RWPE1 (cell line): ENCODE data around the gene TYW1.
"Not testable (repeated sequence)": the region's sequence is repeated elsewhere in the genome, so short reads cannot be mapped to it uniquely, and the experiment has no call there.

ENCODE experiments used
- CTCF ChIA-PET: fragments of 350-600 bp; sonication (Branson Sonifier 250); formaldehyde crosslinking; extraction: SDS; loops from one replicate; lab custom pipeline; 2021; lab: Yijun Ruan, JAX
- POLR2A ChIA-PET: fragments of 400-600 bp; formaldehyde crosslinking; extraction: SDS; loops from one replicate; lab custom pipeline; 2020; ENCODE audit warnings: antibody characterized with exemption; ENCODE audit not compliant: low non-redundant PET; lab: Yijun Ruan, JAX
- DNase-seq: peaks from one replicate; pipeline ENCODE4 v3.0.0; 2012; ENCODE audit warnings: low spot score
- H3K27ac ChIP-seq: fragments of 450-650 bp; 2 replicates; pipeline ENCODE4 v1.5.1; 2017
- CTCF ChIP-seq: fragments of 450-650 bp; conservative IDR thresholded peaks from 2 replicates; pipeline ENCODE4 v1.5.1; 2017; ENCODE audit warnings: low read depth, mild to moderate bottlenecking

The TYW1 gene

GRCh38 chr7:67056683-67057082 lies 60.0 kb downstream of the TYW1 start:
- TF ChIP-seq CTCF: no peak
- ChIA-PET POLR2A (no interaction called here), CTCF (no interaction called here)
- no peak overlapping the region for H3K27ac ChIP-seq
- DNase-seq: no peak

GRCh38 chr7:67061321-67061720 lies 64.7 kb downstream of the TYW1 start:
- DNase-seq, CTCF ChIA-PET, H3K27ac ChIP-seq, POLR2A ChIA-PET: not testable (repeated sequence)

GRCh38 chr7:67062802-67063201 lies 66.2 kb downstream of the TYW1 start:
- H3K27ac ChIP-seq, POLR2A ChIA-PET, CTCF ChIA-PET: not testable (repeated sequence)
- DNase-seq: peak; percentile 7

DNA sequence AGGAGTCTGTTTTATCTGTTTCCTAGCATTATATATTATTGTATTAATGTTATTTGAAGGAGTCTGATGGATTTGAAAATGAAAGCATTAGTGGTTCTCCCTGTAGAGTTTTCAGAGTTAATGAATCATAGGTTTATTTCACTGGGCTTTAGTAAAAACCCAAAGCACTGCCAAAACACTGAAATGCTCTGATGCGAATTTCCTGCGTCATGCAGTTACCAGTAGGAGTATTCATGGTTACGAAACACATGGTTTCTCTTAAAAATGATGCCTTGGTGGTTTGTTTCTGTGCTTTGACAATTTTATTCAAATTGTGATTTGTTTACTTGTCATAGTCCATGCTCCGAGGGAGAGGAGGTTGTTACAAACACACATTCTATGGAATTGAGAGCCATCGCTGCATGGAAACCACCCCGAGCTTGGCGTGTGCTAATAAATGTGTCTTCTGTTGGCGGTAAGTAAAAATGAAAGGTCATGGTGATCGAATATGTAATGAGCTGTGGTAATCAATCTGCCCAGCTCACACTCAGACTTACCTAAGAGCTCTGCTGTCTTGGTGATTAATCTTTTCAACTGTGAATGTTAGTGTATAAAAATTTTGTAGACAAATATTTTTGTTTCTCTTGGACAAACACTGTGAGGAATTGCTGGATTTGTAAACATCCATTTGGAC lies 70.5 kb downstream of the TYW1 start:
- POLR2A ChIA-PET, CTCF ChIA-PET, DNase-seq, H3K27ac ChIP-seq: not testable (repeated sequence)

GRCh38 chr7:67076120-67076519 lies 79.5 kb downstream of the TYW1 start:
- DNase-seq, POLR2A ChIA-PET, H3K27ac ChIP-seq, CTCF ChIA-PET: not testable (repeated sequence)

GRCh38 chr7:67082880-67083279 lies 86.2 kb downstream of the TYW1 start:
- CTCF ChIA-PET, H3K27ac ChIP-seq, DNase-seq, POLR2A ChIA-PET: not testable (repeated sequence)

- H3K27ac ChIP-seq, CTCF ChIA-PET, POLR2A ChIA-PET, DNase-seq: not testable (repeated sequence)
Observed at GRCh38 chr7:67089261-67089660, 92.6 kb downstream of the TYW1 start.

DNA sequence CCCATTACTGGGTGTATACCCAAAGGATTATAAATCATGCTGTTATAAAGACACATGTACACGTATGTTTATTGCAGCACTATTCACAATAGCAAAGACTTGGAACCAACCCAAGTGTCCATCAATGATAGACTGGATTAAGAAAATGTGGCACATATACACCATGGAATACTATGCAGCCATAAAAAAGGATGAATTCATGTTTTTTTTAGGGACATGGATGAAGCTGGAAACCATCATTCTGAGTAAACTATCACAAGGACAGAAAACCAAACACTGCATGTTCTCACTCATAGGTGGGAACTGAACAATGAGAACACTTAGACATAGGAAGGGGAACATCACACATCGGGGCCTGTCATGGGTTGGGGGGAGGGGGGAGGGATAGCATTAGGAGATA lies 94.4 kb downstream of the TYW1 start:
- POLR2A ChIA-PET, H3K27ac ChIP-seq, CTCF ChIA-PET, DNase-seq: not testable (repeated sequence)

- POLR2A ChIA-PET, H3K27ac ChIP-seq, CTCF ChIA-PET, DNase-seq: not testable (repeated sequence)
Observed at GRCh38 chr7:67098031-67098430, 101.4 kb downstream of the TYW1 start.

DNA sequence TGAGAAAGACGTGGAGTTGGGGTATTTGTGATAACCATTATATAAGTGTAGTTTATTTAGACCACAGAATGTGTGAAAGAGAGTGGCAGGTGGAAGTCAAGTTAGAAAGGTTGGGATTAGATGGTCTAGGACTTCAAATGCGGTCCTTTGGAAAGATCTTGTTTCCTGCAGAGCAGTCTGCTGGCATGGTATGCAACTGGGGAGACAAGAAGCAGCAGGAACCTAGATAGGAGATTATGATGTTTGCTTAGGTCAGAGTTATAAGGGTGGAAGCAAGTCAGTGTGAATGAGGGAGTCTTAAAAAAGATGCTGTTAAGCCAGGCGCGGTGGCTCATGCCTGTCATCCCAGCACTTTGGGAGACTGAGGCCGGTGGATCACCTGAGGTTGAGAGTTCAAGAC lies 102.8 kb downstream of the TYW1 start:
- POLR2A ChIA-PET, DNase-seq, H3K27ac ChIP-seq, CTCF ChIA-PET: not testable (repeated sequence)

- CTCF ChIA-PET, DNase-seq, POLR2A ChIA-PET, H3K27ac ChIP-seq: not testable (repeated sequence)
Observed at GRCh38 chr7:67100038-67100437, 103.4 kb downstream of the TYW1 start.

DNA sequence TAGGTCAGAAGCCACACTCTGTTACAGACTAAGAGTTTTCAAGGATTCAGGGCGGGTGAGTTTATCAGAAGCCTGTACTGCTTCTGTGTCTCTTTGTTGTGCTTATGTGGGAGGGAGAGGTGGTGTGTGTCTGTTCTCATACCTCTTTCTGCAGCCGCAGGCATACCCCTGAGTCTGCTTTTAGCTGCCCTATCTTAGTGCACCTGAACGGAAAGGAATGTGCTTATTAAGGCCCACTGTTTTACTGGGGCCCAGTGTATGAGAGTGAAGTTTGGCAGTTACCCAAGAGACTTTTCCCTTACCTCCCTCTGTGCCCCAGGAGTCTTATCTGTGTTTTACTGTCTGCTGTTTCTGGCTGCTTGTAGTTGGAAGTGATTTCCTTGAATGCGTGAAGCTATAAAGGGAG lies 104.3 kb downstream of the TYW1 start:
- H3K27ac ChIP-seq: no peak overlapping the region
- no peak for DNase-seq
- CTCF ChIA-PET: no interaction called here
- POLR2A ChIA-PET: no interaction called here
- TF ChIP-seq CTCF: no peak

- POLR2A ChIA-PET, CTCF ChIA-PET, H3K27ac ChIP-seq: not testable (repeated sequence)
Observed at GRCh38 chr7:67104937-67105336, 108.3 kb downstream of the TYW1 start.

More at GRCh38 chr7:67104937-67105336, 108.3 kb downstream of the TYW1 start:
- DNase-seq: not testable (repeated sequence)
